ENCODE measurements around the gene RAB11FIP4.

DNA sequence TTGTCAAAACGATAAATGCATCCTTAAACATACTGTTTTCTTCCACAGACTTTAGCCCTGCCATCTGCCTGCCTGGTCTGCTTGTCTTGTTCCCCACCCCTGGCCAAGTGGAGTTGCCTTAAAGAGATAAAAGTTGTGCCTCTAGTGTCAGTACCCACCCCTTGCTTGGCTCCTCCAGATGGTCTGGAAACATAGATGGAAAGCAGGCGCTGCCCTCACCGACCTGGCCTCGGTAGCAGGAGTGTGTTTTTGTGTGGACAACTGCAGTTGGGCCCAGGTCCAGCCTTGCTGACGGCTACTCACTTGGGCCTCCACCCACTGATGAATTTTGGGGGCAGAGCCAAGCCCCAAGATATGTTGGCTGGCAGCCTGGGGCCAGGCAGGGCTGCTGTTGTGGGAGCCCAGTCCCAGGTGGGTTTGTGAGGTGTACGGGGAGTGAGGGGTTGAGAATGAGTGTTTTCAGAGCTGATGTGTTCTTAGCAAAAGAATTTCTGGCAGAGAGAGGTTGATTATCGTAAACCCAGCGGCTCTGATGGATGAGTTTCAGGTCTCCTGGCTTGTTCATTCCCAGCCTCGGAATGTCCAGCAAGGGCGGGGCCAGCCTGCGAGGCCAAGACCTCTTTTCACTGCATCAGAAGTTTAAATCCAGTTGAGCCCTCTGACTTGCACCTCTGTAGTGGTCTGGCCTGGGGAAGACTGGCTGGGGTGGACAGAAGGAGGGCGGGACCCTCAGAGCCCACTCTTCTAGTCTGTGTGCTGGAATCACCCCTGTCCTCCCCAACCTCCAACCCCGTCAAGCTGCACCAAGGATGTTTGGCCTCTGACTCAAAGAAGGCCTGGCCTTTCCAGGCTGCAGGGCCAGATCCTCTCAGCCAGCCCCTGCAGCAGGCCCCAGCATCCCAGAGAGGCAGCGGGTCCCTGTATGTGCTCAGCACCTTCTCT, 179.7 kb downstream of the RAB11FIP4 start:
- no peak for TF ChIP-seq POLR2A (IDR thresholded peaks at IDR 0.05)
- TF ChIP-seq, protein P1, sequence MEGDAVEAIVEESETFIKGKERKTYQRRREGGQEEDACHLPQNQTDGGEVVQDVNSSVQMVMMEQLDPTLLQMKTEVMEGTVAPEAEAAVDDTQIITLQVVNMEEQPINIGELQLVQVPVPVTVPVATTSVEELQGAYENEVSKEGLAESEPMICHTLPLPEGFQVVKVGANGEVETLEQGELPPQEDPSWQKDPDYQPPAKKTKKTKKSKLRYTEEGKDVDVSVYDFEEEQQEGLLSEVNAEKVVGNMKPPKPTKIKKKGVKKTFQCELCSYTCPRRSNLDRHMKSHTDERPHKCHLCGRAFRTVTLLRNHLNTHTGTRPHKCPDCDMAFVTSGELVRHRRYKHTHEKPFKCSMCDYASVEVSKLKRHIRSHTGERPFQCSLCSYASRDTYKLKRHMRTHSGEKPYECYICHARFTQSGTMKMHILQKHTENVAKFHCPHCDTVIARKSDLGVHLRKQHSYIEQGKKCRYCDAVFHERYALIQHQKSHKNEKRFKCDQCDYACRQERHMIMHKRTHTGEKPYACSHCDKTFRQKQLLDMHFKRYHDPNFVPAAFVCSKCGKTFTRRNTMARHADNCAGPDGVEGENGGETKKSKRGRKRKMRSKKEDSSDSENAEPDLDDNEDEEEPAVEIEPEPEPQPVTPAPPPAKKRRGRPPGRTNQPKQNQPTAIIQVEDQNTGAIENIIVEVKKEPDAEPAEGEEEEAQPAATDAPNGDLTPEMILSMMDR (IDR thresholded peaks at IDR 0.05 in 4 of 5, conservative IDR thresholded peaks at IDR 0.05 in 1 of 5): no peak

All from gastrocnemius medialis (tissue), 4 donors.